CD4-positive, alpha-beta T cell treated with Interferon gamma for 1 hour (primary cell): Measurements from ENCODE around the gene FAM50B.

Experiments
- DNase-seq: peaks from one replicate; pipeline ENCODE4 v3.0.0-alpha.2; 2020

The FAM50B gene, protein sequence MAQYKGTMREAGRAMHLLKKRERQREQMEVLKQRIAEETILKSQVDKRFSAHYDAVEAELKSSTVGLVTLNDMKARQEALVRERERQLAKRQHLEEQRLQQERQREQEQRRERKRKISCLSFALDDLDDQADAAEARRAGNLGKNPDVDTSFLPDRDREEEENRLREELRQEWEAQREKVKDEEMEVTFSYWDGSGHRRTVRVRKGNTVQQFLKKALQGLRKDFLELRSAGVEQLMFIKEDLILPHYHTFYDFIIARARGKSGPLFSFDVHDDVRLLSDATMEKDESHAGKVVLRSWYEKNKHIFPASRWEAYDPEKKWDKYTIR

DNA sequence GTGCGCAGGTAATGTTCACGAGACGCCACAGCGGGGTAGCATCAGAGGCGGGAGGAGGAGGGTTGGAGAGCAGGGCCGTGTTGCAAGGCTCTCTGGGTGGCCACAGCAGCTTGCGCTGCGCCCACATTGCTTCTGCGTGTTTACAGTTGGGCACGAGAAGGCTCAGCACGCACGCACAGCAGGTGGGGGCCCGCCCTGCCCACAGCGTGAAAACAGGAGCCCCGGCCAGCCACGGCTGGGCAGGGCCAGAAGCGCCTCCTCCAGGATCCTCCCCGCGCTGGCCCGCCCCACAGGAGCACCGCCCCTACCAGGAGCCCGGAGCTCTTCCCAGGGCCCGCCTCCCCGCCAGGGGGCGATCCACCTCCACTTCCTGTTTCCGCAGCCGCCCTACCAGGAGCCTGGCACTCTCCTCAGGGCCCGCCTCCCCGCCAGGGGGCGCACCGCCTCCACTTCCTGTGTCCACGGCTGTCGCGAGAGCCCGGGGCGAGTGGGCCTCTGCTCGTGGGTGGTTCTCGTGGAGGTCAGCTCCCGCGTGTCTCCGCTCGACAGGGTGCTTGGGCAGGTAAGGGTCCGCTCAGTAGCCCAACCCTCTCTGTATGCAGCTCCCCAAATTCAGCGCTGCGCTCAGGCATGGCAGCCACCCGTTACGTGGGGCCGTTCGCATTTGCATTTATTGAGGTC lies at the start of gene FAM50B:
Gene FAM50B, plus strand, starts transcription at position 449 of the 681 bp plus-strand sequence. CDS start 439 bp downstream, outside the sequence.
- DNase-seq = peak; percentile 91

DNA sequence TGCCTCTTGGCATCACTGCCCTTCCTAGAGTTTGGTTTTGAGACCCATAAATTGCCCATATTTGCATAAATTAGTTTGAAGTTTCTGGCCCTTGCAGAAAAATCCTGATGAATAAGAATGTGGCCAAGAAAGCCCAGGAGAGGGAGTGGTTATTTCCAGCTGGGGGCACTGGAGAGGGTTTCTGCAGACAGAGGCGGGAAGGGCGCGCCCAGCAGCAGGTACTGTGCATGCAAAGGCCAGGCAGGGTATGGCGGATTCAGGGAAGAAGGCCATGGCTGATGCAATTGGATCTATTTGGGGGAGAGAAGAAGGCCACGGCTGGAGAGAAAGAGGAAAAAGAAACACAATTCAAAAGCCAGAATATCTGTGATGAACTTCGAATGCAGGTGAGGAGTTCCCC lies 49.5 kb upstream of the FAM50B start:
- DNase-seq = no peak

GRCh38 chr6:3800850-3801591 lies 48.2 kb upstream of the FAM50B start:
- DNase-seq = no peak

DNA sequence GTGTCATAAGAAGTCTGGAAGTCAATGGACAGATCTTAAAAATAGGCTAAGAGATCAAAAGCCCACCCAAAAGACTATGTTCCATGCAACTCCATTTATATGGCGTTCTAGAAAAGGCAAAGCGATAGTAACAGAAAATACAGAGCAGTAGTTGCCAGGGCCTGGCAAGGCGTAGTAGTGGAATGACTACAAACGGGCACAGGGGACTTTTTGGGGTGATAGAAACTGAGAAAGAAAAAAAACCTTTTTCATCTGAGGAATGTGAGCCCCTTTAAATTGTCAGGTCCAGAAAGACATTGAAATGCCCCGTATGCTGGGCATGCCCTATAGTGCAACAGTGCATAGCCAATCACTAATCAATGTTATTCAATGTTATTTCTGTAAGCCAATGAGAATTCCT lies 47.2 kb upstream of the FAM50B start:
- no peak for DNase-seq

DNA sequence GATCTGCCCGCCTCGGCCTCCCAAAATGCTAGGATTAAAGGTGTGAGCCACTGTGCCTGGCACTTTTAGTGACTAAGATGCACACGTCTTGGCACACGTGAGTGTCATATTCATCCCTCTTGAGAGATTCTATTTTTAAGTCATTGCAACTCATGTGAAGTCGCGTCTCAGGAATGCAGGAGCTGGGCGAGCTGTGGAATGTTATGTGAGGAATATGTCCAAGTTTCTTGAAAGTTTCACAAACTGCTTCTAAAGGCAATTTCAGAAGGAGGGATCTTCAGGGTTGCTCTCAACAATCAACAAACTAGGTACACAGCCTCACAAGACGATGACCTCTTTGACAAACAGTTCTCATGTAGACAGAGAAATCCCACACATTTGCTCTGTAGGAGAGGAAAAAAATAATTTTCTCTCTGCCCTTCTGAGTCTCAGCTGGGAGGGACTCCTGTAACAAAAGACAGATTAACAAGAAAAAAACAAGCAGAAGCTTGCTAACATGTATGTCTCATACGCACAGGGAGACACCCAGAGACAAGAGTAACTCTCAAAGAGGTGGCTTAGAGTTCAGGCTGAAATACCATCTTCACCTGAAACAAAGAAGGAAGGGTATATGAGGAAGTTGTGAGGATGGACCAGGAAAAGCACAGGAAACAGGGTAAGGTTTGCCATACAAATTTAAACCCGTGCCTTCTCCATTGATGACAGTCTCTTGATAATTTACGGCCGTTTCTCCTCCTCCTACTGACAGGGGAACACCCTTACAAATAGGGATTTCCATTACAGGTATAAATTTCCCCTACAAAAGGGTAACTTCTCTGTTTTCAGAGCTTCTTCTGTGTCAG lies 45.3 kb upstream of the FAM50B start:
- no peak for DNase-seq

- no peak for DNase-seq
These were observed 44.2 kb upstream of the FAM50B start for GRCh38 chr6:3804964-3805363.

DNA sequence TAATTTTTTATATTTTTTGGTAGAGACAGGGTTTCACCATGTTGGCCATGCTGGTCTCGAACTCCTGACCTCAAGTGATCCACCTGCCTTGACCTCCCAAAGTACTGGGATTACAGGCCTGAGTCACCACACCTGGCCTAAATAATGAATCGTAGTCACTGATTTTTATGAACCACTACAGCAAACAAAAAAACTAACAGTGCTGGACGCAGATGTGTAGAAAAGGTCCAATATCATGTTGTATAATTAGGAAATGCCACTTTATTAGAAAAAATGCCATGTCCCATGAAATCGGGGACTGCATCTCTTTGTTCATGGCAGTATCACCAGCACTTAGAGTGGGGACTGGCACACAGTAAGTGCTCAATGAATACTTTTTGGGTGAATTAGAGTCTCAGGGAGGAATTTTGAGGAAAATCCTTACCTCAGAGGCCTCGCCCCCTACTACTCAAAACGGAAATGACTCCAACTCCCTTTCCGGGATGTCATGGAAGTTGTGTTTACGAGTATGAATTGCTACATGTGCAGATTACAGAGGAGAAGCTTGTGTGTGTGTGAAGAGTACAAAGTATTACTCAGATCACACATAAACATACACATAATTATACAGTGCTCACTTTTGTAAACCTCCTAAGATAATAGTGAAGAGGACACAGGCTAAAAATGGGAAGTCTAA lies 43.6 kb upstream of the FAM50B start:
- no peak for DNase-seq

GRCh38 chr6:3806169-3806922 lies 42.8 kb upstream of the FAM50B start:
- no peak for DNase-seq

- no peak for DNase-seq
These were observed 41.0 kb upstream of the FAM50B start for GRCh38 chr6:3808199-3808598.

DNA sequence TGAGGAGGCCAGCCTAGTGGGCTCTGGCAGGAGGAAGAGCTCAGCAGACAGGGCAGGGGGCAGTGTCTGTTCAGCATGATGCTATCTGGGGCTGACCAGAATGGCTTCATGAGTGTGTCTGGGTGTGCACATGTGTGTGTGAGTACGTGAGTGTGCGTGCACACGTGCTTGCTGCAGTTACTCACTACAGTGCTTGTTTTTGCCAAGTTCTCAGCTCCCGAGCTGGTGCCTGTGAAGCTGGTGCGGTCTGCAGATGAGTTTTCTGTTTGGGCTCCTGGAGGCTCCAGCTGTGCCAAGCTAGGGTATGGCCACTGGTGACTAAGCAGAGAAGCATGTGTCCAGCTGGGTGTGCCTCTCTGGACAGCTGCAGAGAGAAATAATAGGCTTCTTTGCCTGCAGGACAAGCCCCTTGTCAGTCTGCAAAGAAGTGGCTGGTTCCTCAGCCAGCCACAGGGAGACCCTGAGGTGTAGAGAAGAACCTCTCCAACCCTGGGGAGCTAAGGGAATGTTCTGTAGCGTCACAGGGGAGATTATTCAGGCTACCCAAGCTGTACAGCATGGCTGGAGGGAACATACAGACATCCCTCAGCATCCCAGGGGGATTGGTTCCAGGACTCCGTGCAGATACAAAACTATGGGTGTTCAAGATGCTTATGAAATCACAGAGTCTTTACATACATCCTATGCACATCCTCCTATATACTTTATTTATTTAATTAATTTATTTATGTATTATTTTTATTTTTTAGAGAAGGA lies 40.2 kb upstream of the FAM50B start:
- DNase-seq = no peak

- no peak for DNase-seq
These were observed 39.7 kb upstream of the FAM50B start for GRCh38 chr6:3809515-3809891.

- DNase-seq = no peak
These were observed 39.2 kb upstream of the FAM50B start for GRCh38 chr6:3809982-3810381.

- DNase-seq = no peak
These were observed 38.0 kb upstream of the FAM50B start for GRCh38 chr6:3811191-3811590.

DNA sequence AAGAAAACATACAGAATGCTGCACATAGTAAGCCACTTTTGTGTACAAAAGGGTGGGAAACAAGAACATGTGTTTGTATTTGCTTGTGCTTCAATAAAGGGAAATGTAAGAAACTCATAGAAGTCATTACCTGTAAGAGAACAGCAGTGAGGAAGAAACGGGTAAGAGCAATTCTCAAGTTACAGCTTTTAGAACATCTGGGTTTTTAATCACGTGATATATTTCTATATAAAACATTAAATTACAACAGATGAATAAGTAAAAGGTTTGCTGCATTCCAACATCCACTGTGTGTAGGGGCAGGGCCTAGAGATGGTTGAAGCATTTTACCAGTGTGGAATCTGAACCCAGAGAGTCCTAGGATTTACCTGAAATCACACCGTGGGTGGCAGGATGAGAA lies 36.6 kb upstream of the FAM50B start:
- DNase-seq = no peak

DNA sequence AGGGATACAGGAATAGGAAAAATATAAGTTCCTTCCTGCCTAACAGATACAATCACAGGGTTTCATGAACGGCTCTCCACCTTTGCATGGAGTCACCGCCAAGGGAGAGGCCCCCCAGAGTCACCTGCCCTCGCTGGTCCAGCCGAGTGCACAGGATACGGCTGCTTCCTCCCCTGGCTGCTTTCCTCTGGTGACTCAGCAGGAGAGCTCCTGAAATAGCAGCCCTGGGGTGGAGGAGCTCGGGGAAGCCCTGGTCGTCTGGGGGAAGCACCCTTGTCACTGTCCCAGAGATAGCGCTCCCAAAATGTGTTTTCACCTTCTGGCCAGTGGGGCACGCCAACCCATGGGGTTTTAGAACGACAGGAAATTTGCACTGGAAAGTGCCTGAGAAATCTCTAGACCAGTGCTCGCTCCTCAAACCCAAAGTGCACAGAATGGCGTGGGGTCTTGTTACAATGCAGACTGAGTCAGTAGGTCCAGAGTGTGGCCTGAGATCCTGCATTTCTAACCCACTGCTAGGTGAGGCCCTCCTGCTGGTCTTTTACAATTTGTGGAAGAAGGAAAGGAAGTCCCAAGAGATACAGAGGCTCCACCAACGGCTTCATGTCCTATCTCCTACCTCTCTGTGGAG lies 35.9 kb upstream of the FAM50B start:
- DNase-seq = no peak

DNA sequence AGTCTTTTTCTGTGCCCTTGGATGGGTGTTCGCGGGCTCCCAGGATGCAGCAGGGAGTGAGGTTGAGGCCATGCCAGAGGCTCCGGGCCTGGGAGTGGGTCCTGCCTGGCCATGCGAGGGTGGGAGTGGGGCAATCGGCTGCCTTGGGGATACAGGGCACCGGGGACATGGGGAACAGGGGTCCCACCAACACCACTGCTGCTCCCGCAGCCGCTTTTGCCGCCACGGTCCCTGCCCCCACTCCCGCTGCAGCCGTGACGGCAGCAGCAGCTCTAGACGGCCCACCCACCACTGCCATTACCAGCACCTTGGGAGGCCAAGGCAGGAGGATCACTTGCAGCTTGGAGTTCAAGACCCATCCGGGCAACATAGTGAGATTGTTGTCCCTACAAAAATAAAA lies 35.3 kb upstream of the FAM50B start:
- no peak for DNase-seq

DNA sequence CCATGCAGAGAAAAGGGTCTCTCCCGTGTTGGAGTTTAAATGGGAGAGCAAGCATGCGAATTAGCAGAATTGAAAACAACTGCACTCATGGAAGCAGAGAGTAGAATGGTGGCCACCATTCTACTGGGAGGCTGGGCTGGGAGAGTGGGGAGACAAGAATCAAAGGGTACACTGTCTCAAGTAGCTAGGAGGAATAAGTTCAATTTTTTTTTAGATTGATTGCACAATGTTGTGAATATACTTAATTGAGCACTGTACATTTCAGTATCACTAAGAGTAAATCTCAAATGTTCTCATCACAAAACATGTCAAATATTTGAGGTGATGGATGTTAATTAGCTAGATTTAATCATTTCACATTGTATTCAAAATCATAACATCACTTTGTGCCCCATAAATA lies 34.6 kb upstream of the FAM50B start:
- no peak for DNase-seq

GRCh38 chr6:3816251-3816650 lies 32.9 kb upstream of the FAM50B start:
- no peak for DNase-seq

GRCh38 chr6:3819161-3820110 lies 29.7 kb upstream of the FAM50B start:
- no peak for DNase-seq
